ENCODE results near the gene DYRK4.

DYRK4 gene

DNA sequence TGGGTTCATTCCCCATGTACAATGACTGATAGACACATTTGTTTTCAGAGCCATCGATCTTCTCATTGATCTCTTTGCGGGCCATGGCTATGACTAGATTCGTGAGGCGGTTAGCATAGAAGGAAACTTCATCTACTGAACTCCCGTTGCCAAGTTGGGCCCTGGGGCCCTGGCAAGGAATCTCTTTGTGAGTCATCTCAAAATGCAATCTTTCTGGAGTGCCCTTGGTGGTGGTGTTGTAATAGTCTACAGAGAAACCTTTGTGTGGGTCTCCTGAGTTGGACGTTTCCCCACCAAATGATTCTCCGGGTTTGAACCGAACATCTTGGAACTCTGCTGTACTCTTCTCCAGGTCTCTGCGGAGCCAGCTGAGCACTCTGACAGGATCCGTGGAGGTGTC lies 66.4 kb downstream of the DYRK4 start:
- DNase-seq: no peak

DNA sequence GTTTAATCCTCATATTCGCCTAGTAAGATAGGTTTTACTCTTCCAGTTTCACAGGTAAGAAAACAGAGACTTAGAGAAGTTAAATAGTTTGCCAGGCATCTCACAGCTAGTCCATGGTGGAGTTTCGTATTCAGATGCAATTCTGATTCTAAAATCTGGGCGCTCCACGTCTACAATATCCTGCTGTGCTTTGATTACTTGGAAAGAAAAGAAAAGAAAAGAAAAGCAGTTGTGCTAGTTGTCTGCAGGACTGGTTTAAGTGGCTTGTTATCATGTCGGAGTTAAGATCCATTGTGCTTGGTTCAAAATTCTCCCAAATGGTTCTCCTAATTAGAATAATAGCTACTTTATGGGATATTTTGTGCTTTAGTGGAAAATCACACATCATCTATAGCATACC lies 68.3 kb downstream of the DYRK4 start:
- no peak for DNase-seq

DNA sequence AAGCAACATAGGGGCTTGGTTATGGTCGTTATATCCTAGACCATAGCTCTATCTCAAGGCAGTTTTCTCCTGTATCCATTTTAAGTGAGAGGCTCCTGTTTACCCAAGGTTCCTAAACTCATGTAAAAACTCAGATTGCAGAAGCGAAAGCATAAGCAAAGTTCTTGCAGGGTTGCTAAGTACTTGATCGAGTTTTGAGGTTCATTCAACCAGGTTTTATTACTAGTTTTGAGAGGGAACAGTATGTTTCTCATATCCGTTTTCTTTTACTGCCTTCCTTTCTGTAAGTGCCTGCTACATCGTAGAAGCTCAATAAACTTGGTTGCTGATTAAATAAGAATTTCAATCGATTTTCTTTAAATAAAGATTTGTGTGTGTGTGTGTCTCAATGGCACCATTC lies 81.7 kb downstream of the DYRK4 start:
- no peak for DNase-seq

DNA sequence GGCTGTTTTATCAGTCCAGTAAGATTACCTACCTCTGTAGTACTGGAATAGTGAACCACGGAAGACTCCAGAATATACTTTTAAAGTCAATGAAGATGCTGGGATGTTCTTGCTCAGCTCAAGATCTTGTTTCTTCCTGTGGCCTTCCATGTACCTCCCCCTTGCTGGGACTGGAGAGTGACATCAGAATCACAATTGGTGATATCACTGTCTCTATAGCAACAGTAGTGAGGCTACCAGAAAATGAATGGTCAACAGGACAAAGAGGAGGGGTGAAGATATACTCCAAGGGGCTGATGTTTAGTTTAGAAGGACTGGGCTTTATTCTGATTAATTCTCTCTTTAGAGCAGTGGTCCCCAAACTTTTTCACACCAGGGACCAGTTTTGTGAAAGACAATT lies 83.0 kb downstream of the DYRK4 start:
- DNase-seq: no peak

GRCh38 chr12:4648104-4648500 lies 86.1 kb downstream of the DYRK4 start:
- DNase-seq: no peak

DNA sequence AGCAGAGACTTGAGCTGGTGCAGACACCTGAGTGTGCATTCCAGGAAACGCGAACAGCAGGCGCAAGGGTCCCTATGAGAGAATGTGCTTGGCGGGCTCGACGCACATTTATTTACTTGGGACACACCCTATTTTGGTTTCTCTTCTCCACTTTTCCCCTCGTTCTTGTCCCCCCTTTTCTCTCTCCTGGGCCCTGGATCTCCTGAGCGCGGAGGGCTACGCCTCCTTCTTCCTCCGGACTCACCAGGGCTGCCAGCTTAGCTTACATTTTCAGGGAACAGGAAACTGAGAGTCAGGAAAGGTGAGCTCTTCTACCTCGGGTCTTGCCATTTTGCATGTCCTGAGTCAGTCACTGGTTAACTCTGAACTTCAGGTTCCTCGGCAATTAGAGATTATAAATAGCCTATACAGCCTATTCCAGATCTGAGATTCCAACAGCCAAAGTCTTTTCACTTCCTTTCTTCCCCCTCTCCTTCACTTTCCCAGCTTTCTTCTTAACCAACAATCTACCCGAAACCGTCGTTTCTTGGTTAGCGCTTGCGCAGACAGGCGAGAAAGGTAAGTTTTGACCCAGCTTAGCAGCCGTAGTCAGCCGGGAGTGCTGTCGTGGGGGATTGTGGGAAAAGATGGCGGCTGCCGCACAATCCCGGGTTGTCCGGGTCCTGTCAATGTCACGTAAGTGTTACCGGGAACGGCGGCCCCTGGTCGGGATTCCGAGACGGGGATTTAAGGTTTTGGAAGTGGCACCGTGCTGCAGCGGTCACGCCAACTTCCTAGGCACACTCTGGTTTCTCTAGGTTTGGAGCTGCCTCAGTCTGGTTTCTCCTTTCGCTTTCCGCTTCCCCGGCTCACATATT lies 86.7 kb downstream of the DYRK4 start, which contains the start of the genes AKAP3 and NDUFA9:
Gene AKAP3, minus strand, starts transcription at position 551 of the 857 bp plus-strand sequence. CDS start 10,855 bp downstream, outside the sequence.
Gene NDUFA9, plus strand, starts transcription at position 614 of the 857 bp plus-strand sequence. Its CDS starts 13 bp downstream, at position 627.
- peak; percentile 77 for DNase-seq

DNA sequence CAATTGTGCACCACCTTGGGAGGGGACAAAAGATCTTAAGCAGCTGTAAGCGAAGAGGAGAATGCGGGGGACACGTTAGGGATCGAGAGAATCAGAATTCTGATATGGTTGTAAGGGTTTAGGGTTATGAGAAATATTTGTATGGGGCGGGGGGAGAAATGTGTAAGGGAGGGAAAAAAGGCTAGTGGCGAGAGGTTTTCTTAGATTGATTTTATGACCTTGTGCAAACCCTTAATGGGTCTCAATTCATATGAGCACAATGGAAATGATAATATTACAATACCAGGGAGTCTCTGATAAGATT lies 87.3 kb downstream of the DYRK4 start:
- DNase-seq: no peak

DNA sequence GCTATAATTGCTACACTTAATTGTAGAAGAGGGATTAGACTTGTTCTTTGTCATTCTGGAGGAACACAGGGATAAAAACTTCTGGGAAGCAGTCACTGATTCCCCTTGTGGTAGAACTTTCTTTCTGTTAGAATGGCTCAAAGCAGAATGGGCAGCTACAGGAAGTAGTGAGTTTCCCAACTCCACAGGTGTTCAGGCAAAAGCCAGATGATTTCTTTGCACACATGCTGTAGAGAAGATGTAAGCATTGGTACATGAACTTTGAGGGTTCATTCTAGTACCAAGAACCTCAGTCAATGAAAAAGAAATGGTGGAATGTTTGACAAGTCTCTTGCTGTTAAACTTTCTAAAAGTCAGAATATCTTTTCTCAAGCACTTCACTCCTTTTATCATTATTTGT lies 91.2 kb downstream of the DYRK4 start:
- DNase-seq: no peak

DNA sequence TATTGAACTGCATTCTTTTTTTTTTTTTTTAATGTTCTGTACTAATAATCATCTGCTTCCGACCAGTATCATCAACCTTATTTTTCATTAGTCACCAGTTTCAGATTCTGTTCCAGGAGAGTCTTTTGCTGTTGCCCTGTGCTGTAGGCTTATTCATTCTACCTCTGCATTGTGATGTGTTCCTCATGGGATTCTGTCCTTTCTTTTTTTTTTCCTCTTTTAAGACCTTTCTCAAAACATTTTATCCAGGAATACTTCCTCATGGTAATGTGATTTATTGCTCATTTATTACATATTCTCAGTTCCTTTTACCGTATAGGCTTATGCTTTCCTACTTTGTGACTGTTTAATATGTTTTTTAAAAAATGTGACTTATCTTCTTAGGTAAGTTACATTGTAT lies 91.7 kb downstream of the DYRK4 start:
- DNase-seq: no peak

All from NCI-H2227 treated with DMSO at 0.1 percent for 48 hours (cell line).